ENCODE measurements around the gene EMC6. TPM values are rescaled to one million over a fixed set of nuclear protein-coding genes. Genes with fewer than 3 reads are reported as not detected.

Gene EMC6
- total RNA-seq, 4 donors from 2014 or later: 5.6 to 19.3 (median 10.6) TPM

GRCh38 chr17:3712811-3713463, 44.3 kb downstream of the EMC6 start:
- no peak for DNase-seq (ENCODE audit: low spot score in 2 of 2)
- intact Hi-C loops (cut with DNase I; ENCODE audit: low total_unique reads): no loop called here
- 81 to 85% methylated on average over 13 of the region's 13 CpGs for WGBS, 2 donors
- H3K4me3 ChIP-seq (ENCODE audit: low read depth, poor library complexity, severe bottlenecking): no peak overlapping the region
- TF ChIP-seq POLR2A (IDR thresholded peaks at IDR 0.05): no peak
- no peak for TF ChIP-seq CTCF (IDR thresholded peaks at IDR 0.05)

DNA sequence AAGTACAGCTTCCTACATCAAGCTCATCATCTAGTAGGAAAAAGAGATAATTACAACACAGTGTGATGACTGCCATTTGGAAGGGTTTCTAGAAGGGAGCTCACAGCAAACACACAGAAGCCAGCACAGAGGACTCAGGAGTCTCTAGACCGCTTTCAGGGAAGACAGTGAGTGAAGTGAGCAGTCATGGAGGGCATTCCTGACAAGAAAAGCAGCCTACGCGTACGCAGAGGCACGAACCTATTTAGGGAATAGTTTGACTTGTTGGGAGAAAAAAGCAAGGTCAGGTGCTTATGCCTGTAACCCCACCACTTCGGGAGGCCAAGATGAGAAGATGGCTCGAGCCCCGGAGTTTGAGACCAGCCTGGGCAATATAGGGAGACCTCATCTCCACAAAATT, 46.7 kb downstream of the EMC6 start:
- H3K4me3 ChIP-seq (ENCODE audit: low read depth, poor library complexity, severe bottlenecking): no peak overlapping the region
- TF ChIP-seq POLR2A (IDR thresholded peaks at IDR 0.05): no peak
- no peak for TF ChIP-seq CTCF (IDR thresholded peaks at IDR 0.05)
- intact Hi-C loops (cut with DNase I; ENCODE audit: low total_unique reads): no loop called here
- 91 to 95% methylated on average over 8 of the region's 8 CpGs for WGBS, 2 donors
- DNase-seq (ENCODE audit: low spot score in 2 of 2): no peak

- intact Hi-C loops (cut with DNase I; ENCODE audit: low total_unique reads): no loop called here
- WGBS, 2 donors: 82 to 90% methylated on average over 4 of the region's 4 CpGs
- TF ChIP-seq POLR2A (IDR thresholded peaks at IDR 0.05) (no peak), CTCF (IDR thresholded peaks at IDR 0.05) (no peak)
- no peak overlapping the region for H3K4me3 ChIP-seq (ENCODE audit: low read depth, poor library complexity, severe bottlenecking)
- DNase-seq (ENCODE audit: low spot score in 2 of 2): no peak
These were observed 49.6 kb downstream of the EMC6 start for GRCh38 chr17:3718201-3718600.

DNA sequence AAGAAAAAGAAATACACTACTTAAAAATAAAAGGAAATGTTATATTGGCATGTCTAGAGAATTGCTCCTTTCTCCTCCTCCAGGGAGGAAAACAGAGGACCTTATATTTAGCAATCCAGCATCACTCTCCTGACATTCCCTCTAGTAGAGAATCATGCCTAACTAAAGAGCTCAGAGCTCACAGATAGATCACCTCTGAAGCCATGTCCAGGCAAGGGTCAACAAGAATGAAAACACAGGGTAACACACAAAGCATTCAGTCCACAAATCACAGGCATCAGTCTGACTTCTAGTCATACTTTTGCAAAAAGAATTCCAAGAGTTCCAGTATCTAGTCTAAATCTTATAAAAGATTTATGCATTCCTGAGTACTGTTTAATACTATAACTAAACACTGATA, 50.7 kb downstream of the EMC6 start:
- no peak overlapping the region for H3K4me3 ChIP-seq (ENCODE audit: low read depth, poor library complexity, severe bottlenecking)
- DNase-seq (ENCODE audit: low spot score in 2 of 2): no peak
- intact Hi-C loops (cut with DNase I; ENCODE audit: low total_unique reads): no loop called here
- TF ChIP-seq POLR2A (IDR thresholded peaks at IDR 0.05) (no peak), CTCF (IDR thresholded peaks at IDR 0.05) (no peak)

Other genes starting within 250 kb of the EMC6 start
- gene OR1E2, start 235.0 kb upstream of the EMC6 start, total RNA-seq: not detected
- 1 to 10 TPM in 1 of 4 donors, not detected in 3; 1.6 TPM for gene SPATA22, start 197.0 kb upstream of the EMC6 start, total RNA-seq
- gene ASPA, start 192.8 kb upstream of the EMC6 start, total RNA-seq: 1 to 10 TPM in 3 of 4 donors, under 1 TPM in 1; 0.69 to 3.2 (median 1.4) TPM
- gene TRPV3, start 111.0 kb upstream of the EMC6 start, total RNA-seq: 10 to 100 TPM; 21.8 to 33.2 (median 25.1) TPM
- 1 to 10 TPM; 4.3 to 7.9 (median 5.2) TPM for gene TRPV1, start 59.4 kb upstream of the EMC6 start, total RNA-seq
- 10 to 100 TPM; 18.2 to 30.3 (median 23.1) TPM for gene SHPK, start 32.6 kb upstream of the EMC6 start, total RNA-seq
- 10 to 100 TPM; 23.7 to 40.0 (median 29.6) TPM for gene CTNS, start 32.1 kb upstream of the EMC6 start, total RNA-seq
- 100 to 1,000 TPM in 3 of 4 donors, 10 to 100 TPM in 1; 90.5 to 181 (median 153) TPM for gene TAX1BP3, start 234 bp upstream of the EMC6 start, total RNA-seq
- under 1 TPM in 1 of 4 donors, not detected in 3; 0.89 TPM for gene P2RX5, start 27.3 kb downstream of the EMC6 start, total RNA-seq
- gene HASPIN, start 55.1 kb downstream of the EMC6 start, total RNA-seq: 1 to 10 TPM in 3 of 4 donors, under 1 TPM in 1; 0.81 to 1.6 (median 1.4) TPM
- 10 to 100 TPM in 2 of 4 donors, 1 to 10 TPM in 2; 8.3 to 13.9 (median 9.6) TPM for gene ITGAE, start 132.4 kb downstream of the EMC6 start, total RNA-seq
- gene NCBP3, start 177.4 kb downstream of the EMC6 start, total RNA-seq: 10 to 100 TPM; 21.6 to 24.4 (median 23.3) TPM
- gene CAMKK1, start 224.2 kb downstream of the EMC6 start, total RNA-seq: 10 to 100 TPM in 3 of 4 donors, 1 to 10 TPM in 1; 7.3 to 21.2 (median 14.6) TPM
- gene P2RX1, start 247.7 kb downstream of the EMC6 start, total RNA-seq: 1 to 10 TPM in 2 of 4 donors, under 1 TPM in 2; 0.56 to 5.0 (median 1.0) TPM